ENCODE data around the gene PRDM16. TPM values are rescaled to one million over a fixed set of nuclear protein-coding genes. Genes with fewer than 3 reads are reported as not detected.

Gene PRDM16
- total and polyA plus RNA-seq, 2 of the 4 experiments (the other 2 are of a cell fraction) = 0.02 TPM; not detected in 1

DNA sequence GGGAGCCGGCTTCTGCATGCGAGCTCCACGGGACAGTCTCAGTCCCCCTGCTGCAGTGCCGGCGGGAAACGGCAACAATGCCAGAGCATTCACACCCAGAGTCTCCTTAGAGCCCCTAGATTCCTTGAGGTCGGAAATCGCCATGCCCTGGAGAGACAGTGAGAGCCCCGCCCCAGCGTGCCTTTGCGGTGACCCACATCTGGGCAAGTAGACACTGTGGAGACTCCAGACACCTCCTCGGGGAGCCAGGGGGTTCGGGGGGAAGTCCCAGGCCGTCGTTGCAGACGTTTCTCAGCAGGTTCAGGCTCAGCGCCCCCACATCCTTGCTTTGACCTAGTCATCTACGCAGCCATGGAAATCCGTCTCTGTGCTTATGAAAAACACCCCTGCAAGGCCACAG is 304.2 kb downstream of the PRDM16 start:
- BruUV-seq (replicated peaks) = no TSS peak
- Histone ChIP-seq H2BK5ac (ENCODE audit: low read depth, low read length, poor library complexity, severe bottlenecking) (no peak overlapping the region), H3K36me3 (ENCODE audit: control insufficient read depth, insufficient read depth, low read length) (no peaks in the 10 kb centered on the region), H3K4me1 (ENCODE audit: control insufficient read depth, insufficient read depth, low read length) (peaks cover 1% of the 10 kb centered on the region; the same call in 1 of the 2 replicates), H4K5ac (ENCODE audit: low read depth, low read length) (no peak overlapping the region), H3K4me2 (ENCODE audit: low read depth, low read length) (no peak overlapping the region), H2AFZ (replicated peaks; ENCODE audit: low read length, poor library complexity) (no peak overlapping the region), H2AK5ac (ENCODE audit: low read depth, low read length) (no peak overlapping the region), H2BK120ac (ENCODE audit: low read depth, low read length) (no peak overlapping the region), H3K4me3 (ENCODE audit: insufficient read depth, low read depth, low read length) (no peak overlapping the region), H4K20me1 (ENCODE audit: insufficient read depth, low read length) (no peaks in the 10 kb centered on the region), H2BK15ac (ENCODE audit: low read depth, low read length) (no peak overlapping the region), H2AK9ac (replicated peaks; ENCODE audit: low read depth, low read length, poor library complexity) (no peak overlapping the region), H2BK20ac (ENCODE audit: low read depth, low read length) (no peak overlapping the region), H3K79me1 (ENCODE audit: low read depth in 1 of 2, low read length in 2 of 2) (no peaks in the 10 kb centered on the region), H3K9me1 (ENCODE audit: insufficient read depth, low read length) (no peaks in the 10 kb centered on the region), H3K56ac (ENCODE audit: extremely low read depth, insufficient read depth, low read length) (no peak overlapping the region), H4K8ac (ENCODE audit: low read depth in 2 of 2, low read length in 2 of 2) (no peak overlapping the region), H3K27me3 (ENCODE audit: control insufficient read depth, insufficient read depth, low read length) (no peaks in the 10 kb centered on the region; the same call in 1 of the 2 replicates), H3K18ac (ENCODE audit: low read depth, low read length) (no peak overlapping the region), H3K9ac (ENCODE audit: low read depth, low read length) (no peak overlapping the region), H3K4ac (ENCODE audit: low read depth, low read length) (no peak overlapping the region), H3K27ac (ENCODE audit: insufficient read depth, low read length) (no peak overlapping the region), H3K23ac (ENCODE audit: low read depth, low read length) (no peak overlapping the region), H3K14ac (replicated peaks; ENCODE audit: low read depth, low read length) (no peak overlapping the region), H4K91ac (ENCODE audit: insufficient read depth, low read depth, low read length) (no peak overlapping the region), H3K9me3 (ENCODE audit: control insufficient read depth, insufficient read depth, low read length) (no peaks in the 10 kb centered on the region)
- ChIA-PET POLR2A (ENCODE audit: unreplicated experiment) (no interaction called here), CTCF (no interaction called here)
- intact Hi-C loops (cut with micrococcal nuclease) = no loop called here
- in situ Hi-C loops (cut with MboI; ENCODE audit: low sequenced_read_pairs) = no loop called here
- ATAC-seq (ENCODE audit: low read depth) (no peak), DNase-seq (no peak)
- TF ChIP-seq CEBPB (IDR thresholded peaks at IDR 0.05; ENCODE audit: low read depth, low read length) = no peak
- TF ChIP-seq, protein P1, sequence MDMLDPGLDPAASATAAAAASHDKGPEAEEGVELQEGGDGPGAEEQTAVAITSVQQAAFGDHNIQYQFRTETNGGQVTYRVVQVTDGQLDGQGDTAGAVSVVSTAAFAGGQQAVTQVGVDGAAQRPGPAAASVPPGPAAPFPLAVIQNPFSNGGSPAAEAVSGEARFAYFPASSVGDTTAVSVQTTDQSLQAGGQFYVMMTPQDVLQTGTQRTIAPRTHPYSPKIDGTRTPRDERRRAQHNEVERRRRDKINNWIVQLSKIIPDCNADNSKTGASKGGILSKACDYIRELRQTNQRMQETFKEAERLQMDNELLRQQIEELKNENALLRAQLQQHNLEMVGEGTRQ (IDR thresholded peaks at IDR 0.05; ENCODE audit: low read depth, low read length) = no peak
- no peak for TF ChIP-seq MXI1 (IDR thresholded peaks at IDR 0.05; ENCODE audit: borderline replicate concordance, low read depth, low read length)
- no peak for TF ChIP-seq POLR2A (IDR thresholded peaks at IDR 0.05; ENCODE audit: low read depth, low read length)
- no peak for TF ChIP-seq CHD1 (IDR thresholded peaks at IDR 0.05; ENCODE audit: low read depth, low read length)
- TF ChIP-seq FOS (IDR thresholded peaks at IDR 0.05; ENCODE audit: low read depth, low read length) = no peak
- TF ChIP-seq, protein P2, sequence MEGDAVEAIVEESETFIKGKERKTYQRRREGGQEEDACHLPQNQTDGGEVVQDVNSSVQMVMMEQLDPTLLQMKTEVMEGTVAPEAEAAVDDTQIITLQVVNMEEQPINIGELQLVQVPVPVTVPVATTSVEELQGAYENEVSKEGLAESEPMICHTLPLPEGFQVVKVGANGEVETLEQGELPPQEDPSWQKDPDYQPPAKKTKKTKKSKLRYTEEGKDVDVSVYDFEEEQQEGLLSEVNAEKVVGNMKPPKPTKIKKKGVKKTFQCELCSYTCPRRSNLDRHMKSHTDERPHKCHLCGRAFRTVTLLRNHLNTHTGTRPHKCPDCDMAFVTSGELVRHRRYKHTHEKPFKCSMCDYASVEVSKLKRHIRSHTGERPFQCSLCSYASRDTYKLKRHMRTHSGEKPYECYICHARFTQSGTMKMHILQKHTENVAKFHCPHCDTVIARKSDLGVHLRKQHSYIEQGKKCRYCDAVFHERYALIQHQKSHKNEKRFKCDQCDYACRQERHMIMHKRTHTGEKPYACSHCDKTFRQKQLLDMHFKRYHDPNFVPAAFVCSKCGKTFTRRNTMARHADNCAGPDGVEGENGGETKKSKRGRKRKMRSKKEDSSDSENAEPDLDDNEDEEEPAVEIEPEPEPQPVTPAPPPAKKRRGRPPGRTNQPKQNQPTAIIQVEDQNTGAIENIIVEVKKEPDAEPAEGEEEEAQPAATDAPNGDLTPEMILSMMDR (conservative IDR thresholded peaks at IDR 0.05; ENCODE audit: low read depth, low read length) = no peak
- no peak for TF ChIP-seq MAFK (IDR thresholded peaks at IDR 0.05; ENCODE audit: low read depth, low read length)
- no peak for TF ChIP-seq NFE2L2 (IDR thresholded peaks at IDR 0.05; ENCODE audit: low read depth, low read length)
- dilution Hi-C loops (cut with HindIII; ENCODE audit: low sequenced_read_pairs, unreplicated experiment) = no loop called here
- WGBS, 2 experiments (ENCODE audit: extremely low coverage in 2 of 2, insufficient read length in 1 of 2) = 40% methylated on average over 1 of the region's 19 CpGs; no CpG with 5 or more reads in 1 of the 2 experiments
